Measurements from ENCODE around the gene ZNF292.
A peak's percentile ranks its signal among the peaks of the same experiment; 100 is the strongest.
"Not testable (repeated sequence)": the region's sequence is repeated elsewhere in the genome, so short reads cannot be mapped to it uniquely, and the experiment has no call there.

The ZNF292 gene

DNA sequence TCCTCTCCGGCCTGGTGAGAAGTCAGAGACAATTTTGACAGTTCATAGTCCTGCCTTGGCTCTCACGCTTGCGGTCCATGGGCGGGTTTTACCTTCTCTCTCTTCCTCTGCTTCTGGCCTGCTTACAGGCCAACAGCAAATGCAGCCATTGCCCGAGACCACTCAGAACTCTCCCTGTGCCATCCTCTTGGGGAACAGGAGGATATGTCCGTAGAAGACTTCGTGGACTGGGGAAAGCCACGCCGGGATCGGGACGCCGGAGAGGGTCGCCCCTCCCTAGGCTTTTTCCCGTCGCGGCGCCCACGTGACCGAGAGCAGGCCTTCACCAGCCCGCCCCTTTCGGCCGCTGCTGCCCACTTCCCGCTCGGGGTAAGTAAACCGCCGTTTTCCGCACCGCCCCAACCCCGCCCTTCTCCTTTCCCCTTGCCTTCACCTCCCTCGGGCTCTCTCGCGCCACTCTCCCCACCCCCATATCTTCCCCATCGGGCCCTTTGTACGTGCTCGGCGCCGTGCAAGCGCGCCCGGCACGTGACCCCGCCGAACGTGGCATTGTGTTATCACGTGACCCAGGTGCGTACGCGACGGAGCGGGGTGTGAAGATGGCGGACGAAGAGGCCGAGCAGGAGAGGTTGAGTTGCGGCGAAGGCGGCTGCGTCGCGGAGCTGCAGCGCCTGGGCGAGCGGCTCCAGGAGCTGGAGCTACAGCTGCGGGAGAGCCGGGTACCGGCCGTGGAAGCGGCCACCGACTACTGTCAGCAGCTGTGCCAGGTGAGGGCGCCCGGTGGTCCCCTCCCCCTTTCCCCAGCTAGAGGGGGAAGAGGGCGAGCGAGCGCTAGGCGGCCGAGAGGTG lies at the start of gene ZNF292:
ZNF292 (plus strand) TSS at position 573 of the 849 bp plus-strand sequence; CDS start at position 600, 27 bp downstream.
- peak; percentile 99 for DNase-seq

DNA sequence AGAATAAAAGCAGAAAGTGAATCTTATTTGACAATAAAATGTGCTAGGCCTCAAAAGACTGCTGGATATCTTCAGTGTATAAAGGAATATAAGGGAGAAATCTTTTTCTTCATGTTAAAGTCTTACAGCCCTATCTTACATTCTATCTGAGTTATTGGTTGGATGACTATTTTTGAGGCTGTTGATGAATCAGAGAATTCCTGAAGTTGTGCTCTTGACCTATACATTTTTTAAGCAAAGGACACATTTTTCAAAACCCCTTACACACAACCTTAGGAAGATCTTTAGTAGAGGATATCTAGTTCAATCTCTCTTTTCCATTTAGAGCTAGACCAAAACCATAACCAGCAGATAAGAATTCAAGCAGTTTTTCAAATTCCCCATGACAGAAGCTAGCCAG lies 49.5 kb upstream of the ZNF292 start:
- DNase-seq = no peak

DNA sequence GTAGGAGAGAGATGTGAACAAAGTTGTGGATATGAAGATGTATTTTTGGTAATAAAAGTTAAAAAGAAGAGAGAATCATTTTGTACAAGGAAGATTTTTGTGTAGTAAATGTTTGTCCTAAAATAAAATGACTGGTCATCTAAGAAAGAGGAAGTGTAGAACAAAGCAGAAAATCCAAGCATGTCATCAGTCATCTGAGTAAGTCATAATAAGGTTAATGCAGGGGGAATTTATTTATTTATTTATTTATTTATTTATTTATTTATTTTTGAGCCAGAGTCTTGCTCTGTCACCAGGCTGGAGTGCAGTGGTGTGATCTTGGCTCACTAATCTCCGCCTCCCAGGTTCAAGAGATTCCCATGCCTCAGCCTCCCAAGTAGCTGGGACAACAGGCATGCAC lies 44.7 kb upstream of the ZNF292 start:
- DNase-seq = no peak

DNA sequence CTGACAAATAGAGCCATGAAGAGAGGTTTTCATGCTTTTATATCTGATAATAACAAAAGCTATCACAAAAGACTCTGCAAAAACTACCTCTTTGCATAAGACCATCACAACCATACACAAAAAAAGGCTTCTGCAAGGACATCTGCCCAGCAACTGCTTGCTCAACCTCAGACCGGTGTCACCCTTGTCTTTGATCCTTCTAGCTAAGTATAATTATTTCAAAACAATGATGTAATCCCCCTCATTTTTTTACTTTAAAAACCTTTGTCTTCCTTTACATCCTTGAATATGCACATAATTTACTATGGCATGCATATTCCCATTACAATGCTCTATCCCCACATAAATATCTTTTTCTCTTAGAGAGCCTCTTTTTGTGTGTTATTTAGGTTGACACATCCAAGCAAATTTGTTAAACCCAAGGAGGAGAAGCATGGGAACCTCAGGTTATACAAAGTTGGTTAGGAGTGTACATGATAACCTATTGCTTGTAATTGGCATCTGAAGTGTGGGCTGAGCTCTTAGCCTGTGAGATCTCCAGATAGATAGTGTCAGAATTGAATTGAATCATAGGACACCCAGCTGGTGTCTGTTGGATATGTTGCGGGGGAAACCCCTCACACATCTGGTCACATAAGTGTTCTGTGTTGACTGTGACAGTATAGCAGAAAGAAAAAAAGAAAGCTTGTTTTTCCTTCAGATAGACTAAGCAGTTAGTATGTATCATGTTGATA lies 39.8 kb upstream of the ZNF292 start:
- no peak for DNase-seq

DNA sequence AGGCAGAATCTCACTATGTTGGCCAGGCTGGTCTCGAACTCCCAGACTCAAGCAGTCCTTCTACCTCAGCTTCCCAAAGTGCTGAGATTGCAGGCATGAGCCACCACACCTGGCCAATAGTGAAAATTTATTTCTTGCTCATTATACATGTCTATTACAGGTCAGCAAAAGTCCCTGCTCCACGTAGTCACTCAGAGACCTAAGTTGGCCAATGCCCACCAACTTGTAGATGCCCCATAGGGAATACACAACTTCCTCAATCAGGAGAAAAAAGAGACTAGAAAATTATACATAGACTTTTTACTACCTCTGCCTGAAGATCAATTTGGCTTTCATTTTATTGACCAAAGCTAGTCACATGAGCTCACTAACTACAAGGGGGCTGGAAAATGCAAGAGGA lies 38.4 kb upstream of the ZNF292 start:
- DNase-seq = no peak

DNA sequence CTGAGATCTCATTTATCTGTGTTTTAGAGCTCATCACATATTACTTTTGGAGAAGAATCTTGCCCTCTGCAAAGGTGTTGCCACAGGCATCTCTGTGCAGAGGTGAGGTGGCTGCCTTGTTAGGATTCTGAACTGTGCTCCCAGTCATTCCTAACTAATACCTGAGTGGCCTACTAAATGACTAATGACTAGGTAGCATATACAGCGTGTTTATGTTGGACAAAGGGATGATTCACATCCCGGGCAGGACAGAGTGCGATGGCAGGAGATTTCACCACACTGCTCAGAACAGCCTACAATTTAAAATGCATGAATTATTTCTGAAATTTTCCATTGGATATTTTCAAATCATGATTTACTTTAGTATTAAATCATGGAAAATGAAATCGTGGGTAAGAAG lies 37.3 kb upstream of the ZNF292 start:
- no peak for DNase-seq

DNA sequence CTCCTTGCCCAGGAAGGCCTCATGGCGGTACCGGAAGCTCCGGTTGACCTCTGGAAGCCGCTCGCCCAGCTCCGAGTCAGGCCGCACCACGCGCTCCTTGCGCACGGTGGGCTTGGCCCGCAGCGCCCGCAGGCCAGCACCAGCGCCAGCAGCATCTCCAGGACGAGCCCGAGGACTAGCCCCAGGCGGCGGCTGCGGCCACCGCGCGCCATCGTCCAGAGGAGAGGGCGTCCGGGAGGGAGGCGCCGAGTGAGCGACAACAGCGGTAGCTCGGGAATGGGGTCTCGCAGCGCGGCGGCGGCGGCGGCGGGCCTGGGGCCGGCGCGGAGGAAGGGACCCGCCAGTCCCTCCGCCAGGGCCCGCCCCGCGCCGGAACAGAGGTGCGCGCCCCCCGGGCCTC lies 32.9 kb upstream of the ZNF292 start:
- DNase-seq = no peak

DNA sequence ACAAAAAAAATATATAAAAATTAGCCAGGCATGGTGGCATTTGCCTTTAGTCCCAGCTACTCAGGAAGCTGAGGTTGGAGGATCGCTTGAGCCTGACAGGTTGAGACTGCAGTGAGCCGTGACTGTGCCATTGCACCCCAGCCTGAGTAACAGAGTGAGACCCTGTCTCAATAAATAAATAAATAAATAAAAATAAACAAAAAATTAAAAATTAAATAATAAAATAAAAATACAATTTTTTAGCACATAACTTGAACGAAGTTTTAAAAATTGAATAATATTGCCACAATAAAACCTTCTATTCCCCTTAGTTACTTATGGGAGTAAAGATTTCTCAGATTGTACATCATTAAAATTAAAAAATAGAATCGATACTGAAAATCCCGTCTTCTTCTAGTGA lies 31.3 kb upstream of the ZNF292 start:
- no peak for DNase-seq

DNA sequence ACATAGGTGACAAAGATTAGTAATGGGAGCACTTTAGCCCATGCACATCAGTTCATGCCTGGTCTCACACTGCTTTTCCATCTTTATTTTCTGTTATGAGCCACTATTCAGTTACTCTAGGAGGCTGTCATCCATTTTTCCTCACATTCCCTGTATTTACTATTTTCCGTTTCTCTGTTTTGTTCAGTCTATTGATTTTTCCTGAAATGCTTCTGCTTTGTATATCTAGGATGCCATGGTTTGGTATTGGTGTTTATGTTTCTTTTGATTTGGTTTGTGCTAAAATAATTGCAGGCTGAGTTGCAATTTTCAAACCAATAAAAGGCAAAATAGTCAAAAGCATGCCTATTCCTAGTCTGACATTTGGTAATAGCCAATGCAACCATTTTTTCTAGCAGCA lies 28.9 kb upstream of the ZNF292 start:
- no peak for DNase-seq

DNA sequence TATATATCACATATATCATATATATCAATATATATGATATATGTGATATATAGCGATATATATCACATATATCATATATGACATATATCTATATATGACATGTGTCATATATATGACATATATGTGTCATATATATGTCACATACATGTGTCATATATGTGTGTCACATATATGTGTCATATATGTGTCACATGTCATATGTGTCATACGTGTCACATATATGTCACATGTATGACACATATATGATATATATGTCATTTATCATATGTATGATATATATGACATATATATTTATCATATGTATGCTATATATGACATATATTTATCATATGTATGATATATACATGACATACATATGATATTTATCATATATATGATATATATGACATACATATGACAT lies 27.6 kb upstream of the ZNF292 start:
- no peak for DNase-seq

DNA sequence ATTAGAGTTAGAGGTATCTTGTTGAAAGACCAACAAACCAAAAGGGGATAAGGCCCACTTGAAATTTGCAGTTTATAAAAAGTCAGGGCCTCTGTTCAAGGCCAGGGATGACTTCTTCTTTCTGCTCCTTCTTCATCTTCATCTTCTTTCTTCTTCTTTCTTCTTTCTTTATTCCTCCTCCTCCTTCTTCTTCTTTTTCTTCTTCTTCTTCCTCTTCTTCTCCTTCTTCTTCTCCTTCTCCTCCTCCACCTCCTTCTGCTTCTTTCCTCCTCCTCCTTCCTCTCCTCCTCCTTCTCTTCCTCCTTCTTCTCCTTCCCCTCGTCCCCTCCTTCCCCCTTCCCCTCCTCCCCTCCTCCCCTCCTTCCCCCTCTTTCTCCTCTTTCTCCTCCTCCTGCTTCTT lies 18.4 kb upstream of the ZNF292 start:
- DNase-seq = no peak

DNA sequence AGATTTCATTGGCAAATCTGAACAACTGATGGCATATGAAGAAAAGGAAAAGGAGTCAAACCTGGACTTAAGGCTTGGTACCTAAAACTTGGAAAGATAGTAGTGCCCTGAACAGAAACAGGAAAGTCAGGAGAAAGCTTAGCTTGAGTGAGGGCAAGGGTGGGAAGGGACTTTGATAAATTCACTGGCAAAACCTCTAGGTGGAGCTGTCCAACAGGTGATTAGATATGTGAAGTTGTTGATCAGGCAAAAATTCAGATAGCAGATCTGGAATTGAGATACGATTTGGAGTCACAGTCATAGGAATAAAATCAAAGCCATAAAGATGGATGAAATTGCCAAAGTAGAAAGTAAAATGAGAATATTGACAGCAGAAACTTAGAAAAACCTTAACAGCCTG lies 16.1 kb upstream of the ZNF292 start:
- peak; percentile 40 for DNase-seq

DNA sequence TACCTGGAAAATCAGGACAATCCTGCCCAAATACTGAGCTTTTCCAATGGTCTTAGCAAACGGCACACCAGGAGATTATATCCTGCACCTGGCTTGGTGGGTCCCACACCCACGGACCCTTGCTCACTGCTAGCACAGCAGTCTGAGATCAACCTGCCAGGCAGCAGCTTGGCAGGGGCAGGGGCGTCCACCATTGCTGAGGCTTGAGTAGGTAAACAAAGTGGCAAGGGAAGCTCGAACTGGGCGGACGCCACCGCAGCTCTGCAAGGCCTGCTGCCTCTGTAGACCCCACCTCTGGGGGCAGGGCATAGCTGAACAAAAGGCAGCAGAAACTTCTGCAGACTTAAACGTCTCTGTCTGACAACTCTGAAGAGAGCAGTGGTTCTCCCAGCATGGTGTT lies 15.4 kb upstream of the ZNF292 start:
- not testable (repeated sequence) for DNase-seq

DNA sequence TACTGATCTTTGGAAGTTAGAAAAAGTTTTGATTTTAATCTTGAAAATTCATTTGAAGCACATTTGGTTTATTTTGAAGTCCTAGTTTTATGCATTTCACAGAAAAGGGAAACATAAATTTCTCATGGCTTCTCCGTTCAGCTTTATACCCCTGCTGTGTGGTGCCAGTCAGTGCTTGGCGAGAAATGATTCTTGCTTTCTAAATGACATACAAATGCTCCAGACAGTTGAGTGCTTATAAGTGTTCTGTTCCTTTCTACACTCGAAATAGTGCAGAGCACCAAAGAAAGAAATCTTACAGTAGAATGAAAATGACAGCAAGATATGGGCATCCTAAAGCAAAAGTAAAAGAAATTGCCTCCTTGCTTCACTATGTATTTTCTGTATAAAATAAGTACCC lies 9.0 kb upstream of the ZNF292 start:
- DNase-seq = no peak

DNA sequence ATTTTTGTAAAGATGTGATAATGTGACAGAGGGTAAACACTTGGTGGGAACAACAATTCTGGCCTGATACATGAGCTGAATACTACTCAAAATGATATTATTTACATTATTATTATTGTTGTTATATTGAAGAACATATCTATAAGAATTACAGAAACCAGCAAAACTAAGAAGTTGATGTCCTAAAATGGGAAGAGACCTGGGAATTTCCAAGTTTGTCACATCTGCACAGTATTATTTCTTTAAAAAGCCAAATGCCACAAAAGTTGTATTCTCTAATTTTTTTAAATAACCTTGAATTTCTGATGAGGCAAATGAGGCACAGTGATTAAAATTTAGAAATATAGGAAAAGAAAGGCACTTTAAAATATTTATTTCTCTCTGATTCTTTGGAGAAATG lies 5.0 kb upstream of the ZNF292 start:
- DNase-seq = no peak

DNA sequence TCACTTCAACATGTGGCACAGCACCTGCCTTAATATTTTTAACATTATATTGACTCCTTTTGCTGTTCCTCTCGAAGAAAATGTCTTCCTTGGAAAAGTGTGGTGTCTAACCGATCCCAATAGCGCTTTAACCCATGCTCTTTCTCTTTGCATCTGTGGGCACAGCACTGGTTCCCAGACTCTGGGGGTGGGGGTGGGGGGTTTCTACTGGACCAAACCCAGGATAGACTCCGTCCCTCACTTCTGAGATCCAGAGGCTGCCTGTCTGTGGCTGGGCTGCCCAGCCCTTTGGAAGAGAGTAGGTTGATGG lies 3.9 kb upstream of the ZNF292 start:
- DNase-seq = no peak

DNA sequence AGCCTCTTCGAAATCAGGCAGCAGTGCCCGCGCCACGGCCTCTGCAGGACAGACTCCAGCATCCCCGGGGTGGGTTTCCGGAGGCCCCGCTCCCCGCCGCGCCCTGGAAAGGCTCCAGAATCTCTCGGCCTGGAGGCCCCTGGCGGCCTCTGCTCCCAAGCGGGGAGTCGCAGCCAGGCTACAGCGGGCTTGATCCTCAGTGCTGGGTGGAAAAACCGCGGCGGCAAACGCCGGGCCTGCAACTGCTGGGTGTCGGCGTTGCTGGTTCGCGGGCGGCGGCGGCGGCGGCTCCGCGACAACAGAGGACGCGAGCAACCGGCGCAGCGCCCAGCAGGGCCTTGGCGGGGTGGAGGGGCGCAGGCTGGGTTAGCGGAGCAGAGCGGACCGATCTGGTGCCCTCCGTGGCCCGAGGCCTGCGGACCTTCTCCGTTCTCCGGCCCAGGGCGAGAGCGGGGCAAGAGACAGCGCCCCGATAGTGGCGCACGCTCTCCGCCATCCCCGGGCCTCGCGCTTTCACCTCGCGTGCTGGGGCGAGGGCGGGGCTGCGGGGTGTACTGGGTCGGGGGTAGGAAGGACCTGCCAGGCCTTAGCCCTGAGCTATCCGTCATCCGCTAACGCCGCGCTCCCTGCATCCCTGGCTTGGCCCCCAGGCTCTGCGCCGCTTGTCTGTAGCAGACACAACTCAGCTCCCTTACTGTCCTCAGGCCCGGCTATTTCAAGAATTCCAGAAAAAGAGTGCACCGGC lies 3.4 kb upstream of the ZNF292 start:
- peak; percentile 79 for DNase-seq

DNA sequence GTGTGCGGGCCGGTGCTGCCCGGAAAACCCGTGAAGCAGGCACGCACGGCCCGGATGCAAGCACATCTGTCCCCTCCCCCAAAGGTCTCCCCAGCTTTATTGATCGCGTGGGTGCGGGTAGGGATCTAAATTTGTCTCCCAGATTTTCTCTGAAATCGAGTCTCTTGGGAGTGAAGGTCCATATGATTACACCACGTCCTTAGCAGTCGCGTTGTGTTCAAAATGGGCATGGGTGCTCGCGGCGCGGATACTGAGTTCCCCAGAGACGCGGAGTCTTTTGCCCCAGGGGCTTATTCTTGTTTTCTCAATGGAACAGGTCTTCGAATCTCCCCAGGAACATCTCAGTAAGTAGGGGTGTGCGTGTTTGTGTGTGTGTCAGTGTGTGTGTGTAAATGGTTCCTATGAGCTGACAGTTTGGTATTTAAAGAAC lies 2.8 kb upstream of the ZNF292 start:
- no peak for DNase-seq

DNA sequence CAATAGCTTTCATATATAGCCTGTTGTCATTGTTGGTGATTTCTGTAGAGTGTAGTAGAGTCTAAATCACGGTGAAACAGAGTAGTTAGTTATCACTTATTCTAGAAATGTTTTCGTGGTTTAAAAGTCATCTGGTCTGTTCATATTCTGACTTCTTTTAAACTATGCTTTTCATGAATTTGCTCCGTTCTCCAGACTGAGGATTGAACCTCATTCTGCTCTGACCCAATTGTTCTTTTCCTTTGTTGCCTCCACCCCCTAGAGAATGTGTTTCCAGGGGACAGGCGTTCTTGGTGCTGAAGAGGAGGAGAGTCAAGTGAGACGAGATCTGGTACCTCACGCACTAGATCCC lies 748 bp upstream of the ZNF292 start:
- DNase-seq = no peak

DNA sequence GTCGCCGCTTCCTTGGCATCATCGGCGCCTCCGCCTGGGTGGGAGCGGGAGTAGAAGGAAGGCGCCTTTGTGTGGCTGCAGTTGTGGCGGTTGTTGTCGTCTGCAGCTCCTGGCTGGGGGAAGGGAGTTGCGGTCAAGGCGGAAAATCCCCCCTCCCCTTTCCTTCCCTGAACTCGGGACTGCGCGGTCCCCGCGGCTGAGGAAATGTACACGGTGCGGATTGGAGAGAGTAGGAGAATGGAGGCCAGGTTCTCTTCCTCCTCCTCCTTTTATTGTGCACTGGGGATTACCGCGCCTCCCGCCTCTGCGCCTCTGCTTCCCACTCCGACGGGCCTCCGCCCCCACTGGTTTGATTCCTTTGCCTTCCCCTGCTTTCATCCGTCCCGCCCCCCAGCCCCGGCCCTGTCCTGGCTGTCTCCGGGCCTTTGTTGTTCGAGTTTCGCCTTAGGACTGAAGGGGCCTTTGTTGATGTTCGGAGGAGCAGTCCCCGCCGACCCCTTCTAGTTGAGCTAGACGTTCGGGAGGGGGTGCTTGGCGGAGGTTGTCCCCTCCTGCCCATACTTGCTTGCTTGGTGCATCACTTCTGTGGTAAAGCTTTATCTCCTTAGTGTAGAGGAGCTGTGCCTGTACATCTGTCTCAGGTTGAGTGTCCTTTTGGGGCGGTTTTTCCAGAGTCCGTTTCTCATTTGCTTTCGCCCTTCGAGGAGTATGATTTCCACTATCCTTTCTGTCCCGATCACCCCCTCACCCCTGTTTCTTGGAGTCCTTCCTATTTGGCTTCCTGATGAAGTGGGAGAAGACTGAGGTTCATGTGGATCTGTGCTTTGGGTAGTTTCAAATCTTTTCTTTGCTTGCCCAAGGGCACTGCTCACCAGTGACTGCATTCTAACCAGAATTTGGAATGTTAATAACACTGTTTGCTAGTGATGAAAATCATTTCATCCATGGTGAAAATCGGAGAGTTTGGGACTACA lies 764 bp downstream of the ZNF292 start:
- DNase-seq = no peak

DNA sequence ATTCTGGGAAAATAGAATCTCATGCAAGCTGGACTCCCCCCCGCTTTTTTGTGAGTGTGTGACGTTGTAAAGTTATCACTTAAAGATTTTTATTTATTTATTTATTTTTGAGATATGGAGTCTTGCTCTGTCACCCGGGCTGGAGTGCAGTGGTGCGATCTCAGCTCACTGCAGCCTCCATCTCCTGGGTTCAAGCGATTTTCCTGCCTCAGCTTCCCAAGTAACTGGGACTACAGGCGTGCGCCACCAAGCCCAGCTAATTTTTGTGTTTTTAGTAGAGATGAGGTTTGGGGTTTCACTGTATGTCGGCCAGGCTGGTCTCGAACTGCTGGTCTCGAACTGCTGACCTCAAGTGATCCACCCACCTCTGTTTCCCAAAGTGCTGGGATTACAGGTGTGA lies 2.2 kb downstream of the ZNF292 start:
- DNase-seq = not testable (repeated sequence)

DNA sequence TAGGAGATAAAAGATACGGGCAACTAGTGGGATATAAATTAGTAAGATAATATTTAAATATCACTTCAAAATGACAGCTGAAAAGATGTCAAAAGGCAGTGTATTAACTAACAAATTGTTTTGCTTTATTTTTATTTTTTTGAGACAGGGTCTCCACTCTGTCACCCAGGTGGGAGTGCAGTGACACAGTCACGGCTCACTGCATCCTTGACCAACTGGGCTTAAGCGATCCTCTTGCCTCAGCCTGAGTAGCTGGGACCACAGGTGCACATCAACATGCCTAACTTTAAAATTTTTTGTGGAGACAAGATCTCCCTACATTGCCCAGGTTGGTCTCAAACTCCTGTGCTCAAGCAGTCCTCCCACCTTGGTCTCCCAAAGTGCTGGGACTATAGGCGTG lies 5.9 kb downstream of the ZNF292 start:
- DNase-seq = no peak

DNA sequence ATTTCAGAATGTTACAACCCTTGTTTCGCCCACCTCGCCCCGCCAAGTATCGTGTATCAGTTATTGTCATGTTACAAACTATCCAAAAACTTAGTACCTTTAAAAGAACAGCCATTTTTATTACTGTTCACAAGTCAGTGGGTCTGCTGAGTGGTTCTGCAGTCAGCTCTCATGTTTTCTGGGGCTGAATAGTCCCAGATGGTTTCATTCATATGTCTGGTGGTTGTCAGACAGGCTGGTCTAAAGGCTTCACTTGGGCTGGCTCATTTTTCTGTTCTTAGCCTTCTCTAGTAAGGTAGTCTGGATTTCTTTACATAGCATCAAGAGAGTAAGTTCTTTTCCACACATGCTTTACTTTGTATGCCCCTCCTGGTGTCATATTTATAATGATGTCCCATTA lies 8.6 kb downstream of the ZNF292 start:
- no peak for DNase-seq

Data from DMS153 (cell line).